Measurements from ENCODE around the gene GPR162. TPM values are rescaled to one million over a fixed set of nuclear protein-coding genes. Genes with fewer than 3 reads are reported as not detected.

The GPR162 gene
- total and polyA plus RNA-seq, 10 of the 15 experiments (the other 5 are each of a cell fraction or from before 2014, with no cell fraction given) = not detected

DNA sequence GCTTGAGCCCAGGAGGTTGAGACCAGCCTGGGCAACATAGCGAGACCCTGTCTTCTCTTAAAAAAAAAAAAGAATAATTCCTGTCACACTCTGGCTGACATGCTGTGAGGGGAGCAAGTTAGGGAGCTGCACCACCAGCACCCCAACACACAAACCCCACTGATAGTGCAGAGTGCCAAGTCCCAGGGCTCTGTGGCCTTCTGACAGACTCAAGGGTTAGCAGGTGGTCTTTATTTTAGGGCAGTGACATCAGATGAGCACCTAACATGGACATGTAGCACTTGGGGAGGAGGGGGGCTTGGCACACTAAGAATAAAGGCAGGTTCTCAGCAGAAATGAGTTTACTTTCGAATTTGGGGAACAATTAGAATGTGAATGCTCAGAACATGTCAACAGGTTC, 37.2 kb downstream of the GPR162 start (continued):
- no peak for TF ChIP-seq RELB (IDR thresholded peaks at IDR 0.05; ENCODE audit: low read depth)
- TF ChIP-seq, protein P1, sequence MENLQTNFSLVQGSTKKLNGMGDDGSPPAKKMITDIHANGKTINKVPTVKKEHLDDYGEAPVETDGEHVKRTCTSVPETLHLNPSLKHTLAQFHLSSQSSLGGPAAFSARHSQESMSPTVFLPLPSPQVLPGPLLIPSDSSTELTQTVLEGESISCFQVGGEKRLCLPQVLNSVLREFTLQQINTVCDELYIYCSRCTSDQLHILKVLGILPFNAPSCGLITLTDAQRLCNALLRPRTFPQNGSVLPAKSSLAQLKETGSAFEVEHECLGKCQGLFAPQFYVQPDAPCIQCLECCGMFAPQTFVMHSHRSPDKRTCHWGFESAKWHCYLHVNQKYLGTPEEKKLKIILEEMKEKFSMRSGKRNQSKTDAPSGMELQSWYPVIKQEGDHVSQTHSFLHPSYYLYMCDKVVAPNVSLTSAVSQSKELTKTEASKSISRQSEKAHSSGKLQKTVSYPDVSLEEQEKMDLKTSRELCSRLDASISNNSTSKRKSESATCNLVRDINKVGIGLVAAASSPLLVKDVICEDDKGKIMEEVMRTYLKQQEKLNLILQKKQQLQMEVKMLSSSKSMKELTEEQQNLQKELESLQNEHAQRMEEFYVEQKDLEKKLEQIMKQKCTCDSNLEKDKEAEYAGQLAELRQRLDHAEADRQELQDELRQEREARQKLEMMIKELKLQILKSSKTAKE (IDR thresholded peaks at IDR 0.05; ENCODE audit: low read depth, poor library complexity, severe bottlenecking) = no peak
- TF ChIP-seq, protein P2, sequence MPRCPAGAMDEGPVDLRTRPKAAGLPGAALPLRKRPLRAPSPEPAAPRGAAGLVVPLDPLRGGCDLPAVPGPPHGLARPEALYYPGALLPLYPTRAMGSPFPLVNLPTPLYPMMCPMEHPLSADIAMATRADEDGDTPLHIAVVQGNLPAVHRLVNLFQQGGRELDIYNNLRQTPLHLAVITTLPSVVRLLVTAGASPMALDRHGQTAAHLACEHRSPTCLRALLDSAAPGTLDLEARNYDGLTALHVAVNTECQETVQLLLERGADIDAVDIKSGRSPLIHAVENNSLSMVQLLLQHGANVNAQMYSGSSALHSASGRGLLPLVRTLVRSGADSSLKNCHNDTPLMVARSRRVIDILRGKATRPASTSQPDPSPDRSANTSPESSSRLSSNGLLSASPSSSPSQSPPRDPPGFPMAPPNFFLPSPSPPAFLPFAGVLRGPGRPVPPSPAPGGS (IDR thresholded peaks at IDR 0.05; ENCODE audit: borderline replicate concordance, insufficient read depth, low read depth, low read length, poor library complexity, severe bottlenecking) = no peak
- TF ChIP-seq MXI1 (IDR thresholded peaks at IDR 0.05; ENCODE audit: low read depth, low read length) = no peak
- no peak for TF ChIP-seq BCL11A (IDR thresholded peaks at IDR 0.05; ENCODE audit: low read depth, low read length)
- TF ChIP-seq ZNF207 (IDR thresholded peaks at IDR 0.05; ENCODE audit: borderline replicate concordance) = no peak
- TF ChIP-seq SMAD5 (IDR thresholded peaks at IDR 0.05; ENCODE audit: low read depth) = no peak
- TF ChIP-seq CREB1 (IDR thresholded peaks at IDR 0.05; ENCODE audit: low read depth) = no peak
- TF ChIP-seq ZNF24 (IDR thresholded peaks at IDR 0.05) = no peak
- TF ChIP-seq IKZF1 (conservative IDR thresholded peaks at IDR 0.05) = no peak

All from GM12878 (cell line).